HCT116 (cell line): ENCODE results near the gene LRRC3. TPM values are rescaled to one million over a fixed set of nuclear protein-coding genes. Genes with fewer than 3 reads are reported as not detected.

Source experiments
- ATAC-seq: fragments of 200-7000 bp; cut with Tn5 transposase; 2 replicates; pipeline ENCODE4 v1.9.1; 2020; ENCODE audit warnings: mild to moderate bottlenecking, moderate library complexity
- BruUV-seq: library from RNA; stranded (reverse); fragments of 400-500 nt; replicated peaks from 2 replicates; lab custom pipeline; 2021; lab: Mats Ljungman, UMichigan
- CTCF ChIA-PET: fragments of 300-600 bp; sonication (Branson Sonifier 250); formaldehyde crosslinking; loops from one replicate; lab custom pipeline; 2021; ENCODE audit warnings: antibody characterized with exemption; lab: Charles Lee
- POLR2A ChIA-PET: fragments of 300-600, 350-600 bp; sonication (Branson Sonifier 250); formaldehyde crosslinking; loops from one replicate; lab custom pipeline; 2021; ENCODE audit warnings: antibody characterized with exemption; lab: Charles Lee
- RAD21 ChIA-PET, 2 experiments: fragments of 300-600 bp; sonication (Branson Sonifier 250); formaldehyde crosslinking; loops; one replicate each; lab custom pipeline; 2023; ENCODE audit warnings: low total read pairs in 2 of 2; ENCODE audit not compliant: uncharacterized antibody in 2 of 2, unreplicated experiment in 2 of 2, low non-redundant PET in 1 of 2; lab: Charles Lee
- DNase-seq: peaks from one replicate; pipeline ENCODE4 v3.0.0-alpha.2; 2010; ENCODE audit warnings: low read depth, low spot score
- H2AFZ ChIP-seq: fragments of 200-600 bp; shearing (Covaris generic), sonication (generic); 2 replicates; pipeline ENCODE4 v1.6.1; 2017; ENCODE audit warnings: low read depth, mixed run types, mixed read lengths, antibody characterized with exemption, low read length; ENCODE audit not compliant: poor library complexity, severe bottlenecking
- H3K27ac ChIP-seq: 2 replicates; pipeline ENCODE4 v1.5.1; 2012; ENCODE audit warnings: low read depth, low read length
- H3K27me3 ChIP-seq: fragments of 200-600 bp; sonication (generic); 2 replicates; pipeline ENCODE4 v1.6.1; 2016; ENCODE audit warnings: mixed run types, low read length, mixed read lengths; ENCODE audit not compliant: insufficient read depth
- H3K36me3 ChIP-seq, 2 experiments: fragments of 200-500 bp in 1 of 2; fragments of 200-600 bp in 1 of 2; sonication (Bioruptor generic) in 1 of 2; sonication (generic) in 1 of 2; 2 replicates each; pipeline versions ENCODE4 v1.5.1 to v1.6.1; 2014 to 2016; ENCODE audit warnings: low read length in 2 of 2, inconsistent platforms in 1 of 2, mixed read lengths in 1 of 2, mixed run types in 1 of 2; ENCODE audit not compliant: insufficient read depth in 2 of 2, control insufficient read depth in 1 of 2
- H3K4me1 ChIP-seq, 2 experiments: fragments of 200-600 bp in 1 of 2; sonication (generic) in 1 of 2; 2 replicates each; pipeline versions ENCODE4 v1.5.1 to v1.6.1; 2012 to 2017; ENCODE audit warnings: low read length in 2 of 2, inconsistent platforms in 1 of 2, mild to moderate bottlenecking in 1 of 2, mixed read lengths in 1 of 2, mixed run types in 1 of 2, moderate library complexity in 1 of 2; ENCODE audit not compliant: insufficient read depth in 2 of 2, control insufficient read depth in 1 of 2
- H3K4me2 ChIP-seq: fragments of 200-600 bp; sonication (generic); 2 replicates; pipeline ENCODE4 v1.6.1; 2017; ENCODE audit warnings: mixed run types, low read length, mixed read lengths
- H3K4me3 ChIP-seq, 2 experiments: fragments of 200-600 bp in 1 of 2; sonication (generic) in 1 of 2; replicated peaks in 1 of 2; 2 replicates each; pipeline ENCODE4 v1.5.1; 2011 to 2016; ENCODE audit warnings: low read length in 2 of 2, control low read depth in 1 of 2, low read depth in 1 of 2, mild to moderate bottlenecking in 1 of 2, mixed read lengths in 1 of 2, mixed run types in 1 of 2
- H3K79me2 ChIP-seq: fragments of 200-600 bp; sonication (generic); 2 replicates; pipeline ENCODE4 v1.6.1; 2017; ENCODE audit warnings: mild to moderate bottlenecking, mixed run types, low read length, moderate library complexity, mixed read lengths; ENCODE audit not compliant: insufficient read depth
- H3K9ac ChIP-seq: fragments of 200-600 bp; sonication (generic); 2 replicates; pipeline ENCODE4 v1.6.1; 2016; ENCODE audit warnings: low read length, mixed read lengths
- H3K9me2 ChIP-seq: fragments of 200-600 bp; sonication (generic), shearing (Covaris generic); 2 replicates; pipeline ENCODE4 v1.6.1; 2017; ENCODE audit warnings: mixed run types, mild to moderate bottlenecking, moderate library complexity; ENCODE audit not compliant: insufficient read depth
- H3K9me3 ChIP-seq, 2 experiments: fragments of 200-500 bp in 1 of 2; fragments of 200-600 bp in 1 of 2; sonication (Bioruptor generic) in 1 of 2; sonication (generic) in 1 of 2; 2 replicates each; pipeline ENCODE4 v1.6.1; 2014 to 2017; ENCODE audit warnings: low read length in 2 of 2, mixed read lengths in 2 of 2, inconsistent platforms in 1 of 2, low read depth in 1 of 2, mild to moderate bottlenecking in 1 of 2, mixed run types in 1 of 2, moderate library complexity in 1 of 2; ENCODE audit not compliant: control insufficient read depth in 1 of 2, insufficient read depth in 1 of 2
- H4K20me1 ChIP-seq: fragments of 200-600 bp; sonication (generic), shearing (Covaris generic); 2 replicates; pipeline ENCODE4 v1.6.1; 2017; ENCODE audit warnings: mixed run types, mild to moderate bottlenecking, moderate library complexity; ENCODE audit not compliant: insufficient read depth
- EGR1 ChIP-seq: IDR thresholded peaks from 2 replicates; pipeline ENCODE4 v1.6.1; 2012; ENCODE audit warnings: low read depth
- ELF1 ChIP-seq: IDR thresholded peaks from 2 replicates; pipeline ENCODE4 v1.6.1; 2012; ENCODE audit warnings: low read depth, borderline replicate concordance
- RAD21 ChIP-seq: IDR thresholded peaks from 2 replicates; pipeline ENCODE4 v1.6.1; 2012; ENCODE audit warnings: low read depth, mild to moderate bottlenecking
- SIN3A ChIP-seq: IDR thresholded peaks from 2 replicates; pipeline ENCODE4 v1.6.1; 2012; ENCODE audit warnings: low read depth
- SP1 ChIP-seq: IDR thresholded peaks from 2 replicates; pipeline ENCODE4 v1.6.1; 2012; ENCODE audit warnings: low read depth
- SRF ChIP-seq: IDR thresholded peaks from 2 replicates; pipeline ENCODE4 v1.6.1; 2012; ENCODE audit warnings: low read depth
- TCF7L2 ChIP-seq: IDR thresholded peaks from 2 replicates; pipeline ENCODE4 v1.7.0; 2011; ENCODE audit warnings: borderline replicate concordance, inconsistent platforms; ENCODE audit not compliant: insufficient read depth, insufficient read length; ENCODE audit errors: extremely low read depth
- YY1 ChIP-seq: IDR thresholded peaks from 2 replicates; pipeline ENCODE4 v1.6.1; 2011; ENCODE audit warnings: low read length, low read depth, moderate library complexity, mild to moderate bottlenecking; ENCODE audit not compliant: insufficient replicate concordance; ENCODE audit errors: extremely low read depth
- intact Hi-C: fragments of 100-400 bp; cut with micrococcal nuclease; formaldehyde crosslinking; loops from 2 replicates; pipeline ENCODE4 v1.10.0; 2022
- total RNA-seq: library from RNA; stranded (reverse); gene quantifications from one replicate; pipeline ENCODE4 v1.2.1, GENCODE V29; 2021; ENCODE audit not compliant: unreplicated experiment
- TF ChIP-seq, protein P1 (sequence below): IDR thresholded peaks from 2 replicates; pipeline ENCODE4 v1.6.1; 2012; ENCODE audit warnings: low read depth
- TF ChIP-seq, protein P2 (sequence below): IDR thresholded peaks from 2 replicates; pipeline ENCODE4 v1.6.1; 2011; ENCODE audit warnings: mild to moderate bottlenecking, low read length, moderate library complexity; ENCODE audit not compliant: insufficient replicate concordance; ENCODE audit errors: extremely low read depth
- TF ChIP-seq, protein P3 (sequence below): IDR thresholded peaks from 2 replicates; pipeline ENCODE4 v1.6.1; 2012
- TF ChIP-seq, protein P4 (sequence below): IDR thresholded peaks from 2 replicates; pipeline ENCODE4 v1.6.1; 2012
- TF ChIP-seq, protein P5 (sequence below), 3 experiments: fragments of 200-600 bp in 1 of 3; sonication (generic) in 1 of 3; IDR thresholded peaks in 2 of 3; conservative IDR thresholded peaks in 1 of 3; 2 replicates each; pipeline ENCODE4 v1.5.1; 2012 to 2017; ENCODE audit warnings: low read depth in 2 of 3, low read length in 2 of 3, antibody characterized with exemption in 1 of 3, borderline replicate concordance in 1 of 3, control low read depth in 1 of 3, mild to moderate bottlenecking in 1 of 3, mixed read lengths in 1 of 3, mixed run types in 1 of 3, moderate library complexity in 1 of 3; ENCODE audit not compliant: insufficient read depth in 1 of 3

LRRC3 gene
- total RNA-seq, 1 experiment from 2014 or later, result 7.5 TPM

DNA sequence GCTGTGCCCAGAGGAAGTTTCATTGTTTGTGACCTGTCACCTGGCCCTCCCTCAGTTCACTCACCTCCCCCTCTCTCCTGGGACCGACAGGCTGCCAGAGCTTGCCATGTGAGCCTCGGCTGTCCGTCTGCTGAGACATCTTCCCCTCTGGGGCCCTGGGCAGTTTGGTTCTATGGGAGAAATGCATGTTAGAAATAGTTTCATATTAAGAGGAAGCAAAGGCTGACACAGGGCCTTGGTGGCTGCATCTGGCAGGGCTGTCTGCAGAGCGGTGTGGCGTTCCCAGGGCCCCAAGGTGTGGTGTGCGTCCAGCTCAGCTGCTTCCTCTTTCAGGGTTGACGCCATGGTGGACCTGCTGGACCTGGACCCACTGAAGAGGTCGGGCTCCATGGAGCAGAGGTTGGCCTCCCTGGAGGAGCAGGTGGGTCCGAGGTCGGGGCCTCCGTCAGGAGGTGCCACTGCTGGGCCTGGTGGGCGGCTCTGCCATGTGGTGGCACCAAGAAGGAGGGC is 31.9 kb upstream of the LRRC3 start (continued):
- TF ChIP-seq, protein P1, sequence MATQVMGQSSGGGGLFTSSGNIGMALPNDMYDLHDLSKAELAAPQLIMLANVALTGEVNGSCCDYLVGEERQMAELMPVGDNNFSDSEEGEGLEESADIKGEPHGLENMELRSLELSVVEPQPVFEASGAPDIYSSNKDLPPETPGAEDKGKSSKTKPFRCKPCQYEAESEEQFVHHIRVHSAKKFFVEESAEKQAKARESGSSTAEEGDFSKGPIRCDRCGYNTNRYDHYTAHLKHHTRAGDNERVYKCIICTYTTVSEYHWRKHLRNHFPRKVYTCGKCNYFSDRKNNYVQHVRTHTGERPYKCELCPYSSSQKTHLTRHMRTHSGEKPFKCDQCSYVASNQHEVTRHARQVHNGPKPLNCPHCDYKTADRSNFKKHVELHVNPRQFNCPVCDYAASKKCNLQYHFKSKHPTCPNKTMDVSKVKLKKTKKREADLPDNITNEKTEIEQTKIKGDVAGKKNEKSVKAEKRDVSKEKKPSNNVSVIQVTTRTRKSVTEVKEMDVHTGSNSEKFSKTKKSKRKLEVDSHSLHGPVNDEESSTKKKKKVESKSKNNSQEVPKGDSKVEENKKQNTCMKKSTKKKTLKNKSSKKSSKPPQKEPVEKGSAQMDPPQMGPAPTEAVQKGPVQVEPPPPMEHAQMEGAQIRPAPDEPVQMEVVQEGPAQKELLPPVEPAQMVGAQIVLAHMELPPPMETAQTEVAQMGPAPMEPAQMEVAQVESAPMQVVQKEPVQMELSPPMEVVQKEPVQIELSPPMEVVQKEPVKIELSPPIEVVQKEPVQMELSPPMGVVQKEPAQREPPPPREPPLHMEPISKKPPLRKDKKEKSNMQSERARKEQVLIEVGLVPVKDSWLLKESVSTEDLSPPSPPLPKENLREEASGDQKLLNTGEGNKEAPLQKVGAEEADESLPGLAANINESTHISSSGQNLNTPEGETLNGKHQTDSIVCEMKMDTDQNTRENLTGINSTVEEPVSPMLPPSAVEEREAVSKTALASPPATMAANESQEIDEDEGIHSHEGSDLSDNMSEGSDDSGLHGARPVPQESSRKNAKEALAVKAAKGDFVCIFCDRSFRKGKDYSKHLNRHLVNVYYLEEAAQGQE, result no peak
- TF ChIP-seq EGR1 (no peak), ELF1 (no peak)
- TF ChIP-seq, protein P2, sequence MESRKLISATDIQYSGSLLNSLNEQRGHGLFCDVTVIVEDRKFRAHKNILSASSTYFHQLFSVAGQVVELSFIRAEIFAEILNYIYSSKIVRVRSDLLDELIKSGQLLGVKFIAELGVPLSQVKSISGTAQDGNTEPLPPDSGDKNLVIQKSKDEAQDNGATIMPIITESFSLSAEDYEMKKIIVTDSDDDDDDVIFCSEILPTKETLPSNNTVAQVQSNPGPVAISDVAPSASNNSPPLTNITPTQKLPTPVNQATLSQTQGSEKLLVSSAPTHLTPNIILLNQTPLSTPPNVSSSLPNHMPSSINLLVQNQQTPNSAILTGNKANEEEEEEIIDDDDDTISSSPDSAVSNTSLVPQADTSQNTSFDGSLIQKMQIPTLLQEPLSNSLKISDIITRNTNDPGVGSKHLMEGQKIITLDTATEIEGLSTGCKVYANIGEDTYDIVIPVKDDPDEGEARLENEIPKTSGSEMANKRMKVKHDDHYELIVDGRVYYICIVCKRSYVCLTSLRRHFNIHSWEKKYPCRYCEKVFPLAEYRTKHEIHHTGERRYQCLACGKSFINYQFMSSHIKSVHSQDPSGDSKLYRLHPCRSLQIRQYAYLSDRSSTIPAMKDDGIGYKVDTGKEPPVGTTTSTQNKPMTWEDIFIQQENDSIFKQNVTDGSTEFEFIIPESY, result no peak

DNA sequence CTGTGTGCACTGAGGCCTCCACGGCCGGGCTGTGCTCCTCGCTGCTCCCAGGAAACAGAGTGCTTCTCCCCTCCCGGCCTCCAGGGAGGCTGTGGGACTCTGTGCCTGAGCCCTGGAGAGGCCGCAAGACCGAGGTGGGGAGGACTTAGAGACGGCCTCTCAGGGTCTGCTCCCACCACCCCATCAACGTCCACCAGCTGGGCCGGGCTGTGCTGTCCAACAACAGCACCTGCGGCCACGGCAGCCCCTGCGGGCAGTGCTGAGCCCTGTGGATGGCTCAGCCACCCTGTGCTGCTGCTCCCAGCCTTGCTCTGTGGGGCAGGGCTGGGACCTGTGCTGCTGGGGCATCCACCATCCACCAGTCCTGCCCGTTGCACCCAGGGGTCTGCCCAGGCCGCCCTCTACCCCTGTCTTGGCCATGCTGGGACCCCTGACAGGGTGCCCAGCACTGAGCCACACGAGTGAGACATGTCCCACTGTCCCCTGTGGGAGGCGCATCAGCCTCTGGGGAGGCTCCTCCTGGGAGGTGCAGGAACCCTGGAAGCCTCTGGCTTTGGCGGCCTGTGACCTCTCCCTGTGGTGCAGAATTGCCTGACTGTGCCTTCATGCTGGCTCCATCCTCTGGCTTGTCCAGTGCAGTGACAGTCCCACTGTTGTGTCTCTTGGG is 31.2 kb upstream of the LRRC3 start:
- no peaks in the 10 kb centered on the region for H3K9me2 ChIP-seq
- POLR2A ChIA-PET, result no interaction called here
- RAD21 ChIA-PET, result no interaction called here
- intact Hi-C loops, result no loop called here
- H3K4me2 ChIP-seq, result peak overlapping the region; percentile 95
- H4K20me1 ChIP-seq, result no peaks in the 10 kb centered on the region
- DNase-seq (no peak), ATAC-seq (no peak)
- BruUV-seq, result no TSS peak
- H3K79me2 ChIP-seq, result peaks cover 24% of the 10 kb centered on the region
- peak overlapping the region; percentile 85 to 88; a peak in 2 of 4 replicates for H3K4me3 ChIP-seq
- CTCF ChIA-PET, result no interaction called here
- H3K9me3 ChIP-seq, result peaks cover 0 to 5% of the 10 kb centered on the region in 2 experiments; a peak in 1 of 4 replicates
- H3K36me3 ChIP-seq, result peaks cover 0 to 8% of the 10 kb centered on the region in 2 experiments; a peak in 1 of 4 replicates
- peak overlapping the region; percentile 88; the same call in 1 of the 2 replicates for H3K27ac ChIP-seq
- no peaks in the 10 kb centered on the region for H3K27me3 ChIP-seq
- H3K4me1 ChIP-seq, result peaks cover 4 to 36% of the 10 kb centered on the region in 2 experiments; a peak in 3 of 4 replicates
- peak overlapping the region; percentile 95; the same call in 1 of the 2 replicates for H3K9ac ChIP-seq
- no peak overlapping the region for H2AFZ ChIP-seq
- TF ChIP-seq YY1 (no peak), RAD21 (no peak), SIN3A (no peak), TCF7L2 (no peak), ELF1 (no peak), SRF (no peak), SP1 (no peak)
- TF ChIP-seq, protein P3, sequence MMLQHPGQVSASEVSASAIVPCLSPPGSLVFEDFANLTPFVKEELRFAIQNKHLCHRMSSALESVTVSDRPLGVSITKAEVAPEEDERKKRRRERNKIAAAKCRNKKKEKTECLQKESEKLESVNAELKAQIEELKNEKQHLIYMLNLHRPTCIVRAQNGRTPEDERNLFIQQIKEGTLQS, result no peak
- TF ChIP-seq, protein P4, sequence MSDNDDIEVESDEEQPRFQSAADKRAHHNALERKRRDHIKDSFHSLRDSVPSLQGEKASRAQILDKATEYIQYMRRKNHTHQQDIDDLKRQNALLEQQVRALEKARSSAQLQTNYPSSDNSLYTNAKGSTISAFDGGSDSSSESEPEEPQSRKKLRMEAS, result no peak
- TF ChIP-seq, protein P5, sequence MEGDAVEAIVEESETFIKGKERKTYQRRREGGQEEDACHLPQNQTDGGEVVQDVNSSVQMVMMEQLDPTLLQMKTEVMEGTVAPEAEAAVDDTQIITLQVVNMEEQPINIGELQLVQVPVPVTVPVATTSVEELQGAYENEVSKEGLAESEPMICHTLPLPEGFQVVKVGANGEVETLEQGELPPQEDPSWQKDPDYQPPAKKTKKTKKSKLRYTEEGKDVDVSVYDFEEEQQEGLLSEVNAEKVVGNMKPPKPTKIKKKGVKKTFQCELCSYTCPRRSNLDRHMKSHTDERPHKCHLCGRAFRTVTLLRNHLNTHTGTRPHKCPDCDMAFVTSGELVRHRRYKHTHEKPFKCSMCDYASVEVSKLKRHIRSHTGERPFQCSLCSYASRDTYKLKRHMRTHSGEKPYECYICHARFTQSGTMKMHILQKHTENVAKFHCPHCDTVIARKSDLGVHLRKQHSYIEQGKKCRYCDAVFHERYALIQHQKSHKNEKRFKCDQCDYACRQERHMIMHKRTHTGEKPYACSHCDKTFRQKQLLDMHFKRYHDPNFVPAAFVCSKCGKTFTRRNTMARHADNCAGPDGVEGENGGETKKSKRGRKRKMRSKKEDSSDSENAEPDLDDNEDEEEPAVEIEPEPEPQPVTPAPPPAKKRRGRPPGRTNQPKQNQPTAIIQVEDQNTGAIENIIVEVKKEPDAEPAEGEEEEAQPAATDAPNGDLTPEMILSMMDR (IDR thresholded peaks at IDR 0.05 in 2 of 3, conservative IDR thresholded peaks at IDR 0.05 in 1 of 3; ENCODE audit: borderline replicate concordance in 1 of 3, insufficient read depth in 1 of 3, low read depth in 2 of 3, low read length in 2 of 3), result no peak
